Liver (tissue), 9 donors: ENCODE measurements around the gene RIT2. TPM values are rescaled to one million over a fixed set of nuclear protein-coding genes. Genes with fewer than 3 reads are reported as not detected.

ENCODE experiments used
- DNase-seq: peaks from one replicate; pipeline ENCODE4 v3.0.0-alpha.2; 2017; ENCODE audit warnings: low spot score
- H3K27ac ChIP-seq, 2 donors: one replicate each; pipeline ENCODE4 v1.7.0; 2013; ENCODE audit warnings: inconsistent platforms in 2 of 2, low read length in 2 of 2, control low read depth in 1 of 2, low read depth in 1 of 2, mild to moderate bottlenecking in 1 of 2
- H3K27me3 ChIP-seq, 4 donors: one replicate each; pipeline versions ENCODE4 v1.6.1 to v1.7.0; 2013; ENCODE audit warnings: low read length in 3 of 4, inconsistent platforms in 1 of 4, mild to moderate bottlenecking in 1 of 4, moderate library complexity in 1 of 4; ENCODE audit not compliant: control insufficient read depth in 4 of 4, insufficient read depth in 4 of 4
- H3K36me3 ChIP-seq, 4 donors: one replicate each; pipeline versions ENCODE4 v1.6.1 to v1.7.0; 2013; ENCODE audit warnings: low read length in 3 of 4, mild to moderate bottlenecking in 3 of 4, low read depth in 1 of 4, moderate library complexity in 1 of 4; ENCODE audit not compliant: control insufficient read depth in 4 of 4, insufficient read depth in 3 of 4
- H3K4me1 ChIP-seq, 4 donors: one replicate each; pipeline versions ENCODE4 v1.6.1 to v1.7.0; 2013; ENCODE audit warnings: low read length in 3 of 4, mild to moderate bottlenecking in 3 of 4, moderate library complexity in 1 of 4; ENCODE audit not compliant: control insufficient read depth in 4 of 4, insufficient read depth in 4 of 4
- H3K4me3 ChIP-seq, 3 donors: one replicate each; pipeline versions ENCODE4 v1.6.1 to v1.7.0; 2013; ENCODE audit warnings: low read length in 3 of 3, control low read depth in 1 of 3, low read depth in 1 of 3, mild to moderate bottlenecking in 1 of 3
- H3K9ac ChIP-seq, 2 donors: one replicate each; pipeline ENCODE4 v1.7.0; 2013; ENCODE audit warnings: low read length in 2 of 2, mild to moderate bottlenecking in 2 of 2, moderate library complexity in 2 of 2, control low read depth in 1 of 2, low read depth in 1 of 2
- H3K9me3 ChIP-seq, 4 donors: one replicate each; pipeline versions ENCODE4 v1.6.1 to v1.7.0; 2013; ENCODE audit warnings: low read length in 3 of 4; ENCODE audit not compliant: control insufficient read depth in 4 of 4
- ATF3 ChIP-seq: IDR thresholded peaks from 2 replicates; pipeline ENCODE4 v1.6.1; 2016; ENCODE audit warnings: antibody characterized with exemption
- CTCF ChIP-seq: fragments of 150-350 bp; IDR thresholded peaks from 2 replicates; pipeline ENCODE4 v1.5.1; 2017; ENCODE audit warnings: improper control_type of control experiment, low read depth, low read length; ENCODE audit not compliant: missing input control
- FOXA1 ChIP-seq: IDR thresholded peaks from 2 replicates; pipeline ENCODE4 v1.6.1; 2016; ENCODE audit warnings: antibody characterized with exemption
- FOXA2 ChIP-seq: IDR thresholded peaks from 2 replicates; pipeline ENCODE4 v1.6.1; 2016; ENCODE audit warnings: antibody characterized with exemption
- GABPA ChIP-seq, 2 donors: IDR thresholded peaks in 1 of 2; conservative IDR thresholded peaks in 1 of 2; 2 replicates each; pipeline ENCODE4 v1.6.1; 2016; ENCODE audit warnings: antibody characterized with exemption in 2 of 2, mild to moderate bottlenecking in 1 of 2, moderate library complexity in 1 of 2
- HNF4A ChIP-seq, 2 donors: conservative IDR thresholded peaks; 2 replicates each; pipeline ENCODE4 v1.6.1; 2016; ENCODE audit warnings: antibody characterized with exemption in 2 of 2, mild to moderate bottlenecking in 2 of 2
- JUND ChIP-seq, 2 donors: IDR thresholded peaks; 2 replicates each; pipeline ENCODE4 v1.6.1; 2016; ENCODE audit warnings: antibody characterized with exemption in 2 of 2
- MAX ChIP-seq: IDR thresholded peaks from 2 replicates; pipeline ENCODE4 v1.6.1; 2016; ENCODE audit warnings: antibody characterized with exemption
- RAD21 ChIP-seq, 2 donors: IDR thresholded peaks; 2 replicates each; pipeline ENCODE4 v1.6.1; 2016; ENCODE audit warnings: antibody characterized with exemption in 2 of 2, mild to moderate bottlenecking in 2 of 2
- REST ChIP-seq: IDR thresholded peaks from 2 replicates; pipeline ENCODE4 v1.6.1; 2016; ENCODE audit warnings: antibody characterized with exemption, mild to moderate bottlenecking
- RXRA ChIP-seq, 2 donors: IDR thresholded peaks; 2 replicates each; pipeline ENCODE4 v1.6.1; 2017 to 2018; ENCODE audit warnings: antibody characterized with exemption in 2 of 2, mild to moderate bottlenecking in 1 of 2
- SP1 ChIP-seq: IDR thresholded peaks from 2 replicates; pipeline ENCODE4 v1.6.1; 2018; ENCODE audit warnings: antibody characterized with exemption, mild to moderate bottlenecking
- TAF1 ChIP-seq: conservative IDR thresholded peaks from 2 replicates; pipeline ENCODE4 v1.6.1; 2016; ENCODE audit warnings: antibody characterized with exemption, mild to moderate bottlenecking
- YY1 ChIP-seq: IDR thresholded peaks from 2 replicates; pipeline ENCODE4 v1.6.1; 2016; ENCODE audit warnings: antibody characterized with exemption, mild to moderate bottlenecking
- WGBS: extraction: QIAGEN DNeasy Blood & Tissue Kit; methylation state at CpG from one replicate; pipeline ENCODE4 v1.1.7; 2013; 5-methylcytosine and 5-hydroxymethylcytosine counted together
- polyA plus RNA-seq, 2 donors: library from polyadenylated mRNA; stranded (reverse) in 1 of 2; unstranded in 1 of 2; fragments of 200-250 nt in 1 of 2; fragments of >200 nt in 1 of 2; fragmentation: Nextera tagmentation in 1 of 2; extraction: Ambion mirVana in 1 of 2; gene quantifications; one replicate each; pipeline versions ENCODE4 v1.2.1 to v1.2.3, GENCODE V29; 2013 to 2015
- total RNA-seq, 2 donors: library from RNA; depleted of rRNA; stranded (reverse); fragments of >200 nt; gene quantifications; one replicate each; pipeline ENCODE4 v1.2.3, GENCODE V29; 2014
- donor health status: healthy.
- donor health status: healthy.
- donor health status: healthy.
- donor health status: healthy.
- donor health status: healthy.

Gene RIT2
- total and polyA plus RNA-seq, 4 donors, result not detected

- TF ChIP-seq REST (no peak), RXRA (IDR thresholded peaks at IDR 0.05) (no peak)
Observed at GRCh38 chr18:42948831-42949230, 166.7 kb downstream of the RIT2 start (continued).

- Histone ChIP-seq H3K4me3 (no peak overlapping the region), H3K9ac (no peak overlapping the region), H3K27me3 (no peaks in the 10 kb centered on the region), H3K9me3 (peaks cover 0 to 5% (median 1%) of the 10 kb centered on the region in 4 donors), H3K4me1 (no peaks in the 10 kb centered on the region), H3K27ac (no peak overlapping the region), H3K36me3 (no peaks in the 10 kb centered on the region)
- WGBS, result 77% methylated on average over 2 of the region's 2 CpGs
- TF ChIP-seq CTCF (no peak), FOXA1 (no peak), ATF3 (no peak), RAD21 (IDR thresholded peaks at IDR 0.05) (no peak), JUND (IDR thresholded peaks at IDR 0.05) (no peak), REST (no peak), MAX (no peak)
- DNase-seq, result no peak
Observed at GRCh38 chr18:42941860-42942259, 173.6 kb downstream of the RIT2 start.

- DNase-seq, result no peak
- TF ChIP-seq REST (no peak), FOXA2 (no peak), CTCF (no peak), GABPA (IDR thresholded peaks at IDR 0.05 in 1 of 2, conservative IDR thresholded peaks at IDR 0.05 in 1 of 2) (no peak), SP1 (no peak), YY1 (no peak), HNF4A (conservative IDR thresholded peaks at IDR 0.05) (no peak), TAF1 (no peak)
Observed at GRCh38 chr18:42941021-42941420, 174.5 kb downstream of the RIT2 start.

More at GRCh38 chr18:42941021-42941420, 174.5 kb downstream of the RIT2 start:
- Histone ChIP-seq H3K4me3 (no peak overlapping the region), H3K9ac (no peak overlapping the region), H3K9me3 (peaks cover 0 to 5% (median 1%) of the 10 kb centered on the region in 4 donors), H3K4me1 (no peaks in the 10 kb centered on the region), H3K27me3 (no peaks in the 10 kb centered on the region), H3K36me3 (no peaks in the 10 kb centered on the region), H3K27ac (no peak overlapping the region)
- 71% methylated on average over 2 of the region's 2 CpGs for WGBS
